ENCODE measurements around the gene RAPGEF5.
A peak's percentile ranks its signal among the peaks of the same experiment; 100 is the strongest.
"Not testable (repeated sequence)": the region's sequence is repeated elsewhere in the genome, so short reads cannot be mapped to it uniquely, and the experiment has no call there.

The RAPGEF5 gene

DNA sequence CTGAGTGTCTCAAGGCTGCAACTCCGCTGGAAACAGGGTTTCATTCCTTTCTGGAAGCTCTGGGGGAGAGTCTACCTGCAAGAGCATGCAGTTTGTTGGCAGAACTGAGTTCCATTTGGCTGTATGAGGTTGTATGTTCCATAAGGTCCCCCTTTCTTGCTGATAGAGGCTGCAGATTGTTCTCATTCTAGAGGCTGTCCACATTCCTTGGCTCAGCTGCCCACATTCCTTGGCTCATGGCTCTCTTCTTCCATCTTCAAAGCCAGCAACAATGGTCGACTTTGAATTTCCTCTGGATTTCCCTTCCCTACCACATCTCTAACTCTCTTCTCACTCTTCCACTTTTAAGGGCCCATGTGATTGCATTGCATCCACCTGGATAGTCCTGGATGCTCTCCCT lies 264.0 kb downstream of the RAPGEF5 start:
- TF ChIP-seq CTCF (IDR thresholded peaks at IDR 0.05) (no peak), ZFX (IDR thresholded peaks at IDR 0.05; ENCODE audit: borderline replicate concordance) (no peak)
- H3K27ac ChIP-seq, result no peak overlapping the region

DNA sequence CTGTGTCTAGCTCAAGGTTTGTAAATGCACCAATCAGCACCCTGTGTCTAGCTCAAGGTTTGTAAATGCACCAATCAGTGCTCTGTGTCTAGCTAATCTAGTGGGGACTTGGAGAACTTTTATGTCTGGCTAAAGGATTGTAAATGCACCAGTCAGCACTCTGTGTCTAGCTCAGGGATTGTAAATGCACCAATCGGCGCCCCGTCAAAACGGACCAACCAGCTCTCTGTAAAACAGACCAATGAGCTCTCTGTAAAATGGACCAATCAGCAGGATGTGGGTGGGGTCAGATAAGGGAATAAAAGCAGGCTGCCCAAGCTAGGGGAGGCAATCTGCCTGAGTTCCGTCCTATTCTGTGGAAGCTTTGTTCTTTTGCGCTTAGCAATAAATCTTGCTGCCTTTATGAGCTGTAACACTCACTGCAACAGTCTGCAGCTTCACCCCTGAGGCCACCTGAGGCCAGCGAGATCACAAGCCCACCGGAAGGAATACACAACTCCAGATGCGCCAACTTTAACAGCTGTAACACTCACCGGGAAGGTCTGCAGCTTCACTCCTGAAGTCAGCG lies 265.9 kb downstream of the RAPGEF5 start:
- H3K27ac ChIP-seq, result not testable (repeated sequence)

- no peak for TF ChIP-seq ZFX (IDR thresholded peaks at IDR 0.05; ENCODE audit: borderline replicate concordance)
- no peak for TF ChIP-seq CTCF (IDR thresholded peaks at IDR 0.05)
- no peak overlapping the region for H3K27ac ChIP-seq
These were observed 266.4 kb downstream of the RAPGEF5 start for GRCh38 chr7:22090512-22090911.

DNA sequence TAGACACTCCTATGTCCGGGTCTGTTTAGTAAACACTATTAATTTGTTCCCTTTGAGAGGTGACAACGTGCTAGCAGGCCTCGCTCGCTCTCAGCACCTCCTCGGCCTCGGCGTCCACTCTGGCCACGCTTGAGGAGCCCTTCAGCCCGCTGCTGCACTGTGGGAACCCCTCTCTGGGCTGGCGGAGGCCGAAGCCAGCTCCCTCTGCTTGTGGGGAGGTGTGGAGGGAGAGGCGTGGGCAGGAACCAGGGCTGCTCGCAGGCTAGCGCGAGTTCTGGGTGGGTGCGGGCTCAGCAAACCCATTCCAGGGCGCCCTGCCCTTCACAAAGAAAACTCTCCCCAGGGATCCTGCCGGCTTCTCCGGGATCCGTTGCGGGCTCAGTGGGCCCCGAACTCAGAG lies 266.8 kb downstream of the RAPGEF5 start:
- TF ChIP-seq ZFX (IDR thresholded peaks at IDR 0.05; ENCODE audit: borderline replicate concordance) (no peak), CTCF (IDR thresholded peaks at IDR 0.05) (no peak)
- no peak overlapping the region for H3K27ac ChIP-seq

- TF ChIP-seq CTCF (IDR thresholded peaks at IDR 0.05) (no peak), ZFX (IDR thresholded peaks at IDR 0.05; ENCODE audit: borderline replicate concordance) (no peak)
- H3K27ac ChIP-seq, result no peak overlapping the region
These were observed 268.1 kb downstream of the RAPGEF5 start for GRCh38 chr7:22088827-22089226.

DNA sequence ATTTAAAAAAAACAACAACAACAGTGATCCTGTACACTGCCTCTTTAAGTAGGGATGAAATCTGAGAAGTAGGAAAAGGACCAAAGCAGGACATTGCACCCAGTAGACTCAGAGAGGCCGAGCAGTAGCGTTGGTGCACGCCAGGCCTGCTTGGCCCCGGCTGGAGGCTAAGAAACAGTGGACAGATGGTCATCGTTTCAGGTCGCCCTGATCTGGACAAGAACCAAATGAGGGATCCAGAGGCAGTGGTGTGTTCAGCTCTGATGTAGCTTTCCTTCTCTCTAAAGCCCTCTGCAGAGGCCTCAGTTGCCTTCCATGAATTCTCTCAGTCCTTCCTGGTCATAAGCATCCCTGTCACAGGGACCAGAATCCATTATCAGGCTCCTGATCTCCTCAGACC lies 269.1 kb downstream of the RAPGEF5 start:
- TF ChIP-seq ZFX (IDR thresholded peaks at IDR 0.05; ENCODE audit: borderline replicate concordance), result no peak
- H3K27ac ChIP-seq, result no peak overlapping the region

DNA sequence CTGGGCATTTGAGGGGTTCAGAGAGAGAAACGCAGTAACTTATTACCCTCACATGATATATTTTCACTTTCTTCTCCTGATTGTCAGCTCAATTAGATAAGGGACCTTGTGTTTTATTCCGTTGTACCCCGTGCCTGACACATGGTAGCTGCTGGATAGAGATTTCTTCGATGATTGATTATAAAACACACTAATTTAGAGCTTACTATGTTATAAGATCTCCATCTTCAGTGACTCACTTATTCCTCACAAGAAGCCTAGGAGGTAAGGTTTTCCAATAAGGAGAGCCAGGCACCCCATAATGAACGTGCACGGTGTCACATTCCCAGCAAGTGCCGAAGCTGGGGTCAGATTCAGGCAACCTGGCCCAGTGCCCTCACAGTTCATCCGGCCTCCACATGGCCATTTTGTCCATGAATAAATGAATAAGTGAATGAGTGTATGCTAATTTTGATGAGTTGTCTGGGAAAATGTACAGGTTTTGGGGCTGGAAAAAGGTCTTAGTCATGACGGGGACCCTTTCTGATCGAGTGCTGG lies 273.2 kb downstream of the RAPGEF5 start:
- peak overlapping the region; percentile 72 for H3K27ac ChIP-seq
- TF ChIP-seq ZFX (IDR thresholded peaks at IDR 0.05; ENCODE audit: borderline replicate concordance) (no peak), CTCF (IDR thresholded peaks at IDR 0.05) (no peak)

DNA sequence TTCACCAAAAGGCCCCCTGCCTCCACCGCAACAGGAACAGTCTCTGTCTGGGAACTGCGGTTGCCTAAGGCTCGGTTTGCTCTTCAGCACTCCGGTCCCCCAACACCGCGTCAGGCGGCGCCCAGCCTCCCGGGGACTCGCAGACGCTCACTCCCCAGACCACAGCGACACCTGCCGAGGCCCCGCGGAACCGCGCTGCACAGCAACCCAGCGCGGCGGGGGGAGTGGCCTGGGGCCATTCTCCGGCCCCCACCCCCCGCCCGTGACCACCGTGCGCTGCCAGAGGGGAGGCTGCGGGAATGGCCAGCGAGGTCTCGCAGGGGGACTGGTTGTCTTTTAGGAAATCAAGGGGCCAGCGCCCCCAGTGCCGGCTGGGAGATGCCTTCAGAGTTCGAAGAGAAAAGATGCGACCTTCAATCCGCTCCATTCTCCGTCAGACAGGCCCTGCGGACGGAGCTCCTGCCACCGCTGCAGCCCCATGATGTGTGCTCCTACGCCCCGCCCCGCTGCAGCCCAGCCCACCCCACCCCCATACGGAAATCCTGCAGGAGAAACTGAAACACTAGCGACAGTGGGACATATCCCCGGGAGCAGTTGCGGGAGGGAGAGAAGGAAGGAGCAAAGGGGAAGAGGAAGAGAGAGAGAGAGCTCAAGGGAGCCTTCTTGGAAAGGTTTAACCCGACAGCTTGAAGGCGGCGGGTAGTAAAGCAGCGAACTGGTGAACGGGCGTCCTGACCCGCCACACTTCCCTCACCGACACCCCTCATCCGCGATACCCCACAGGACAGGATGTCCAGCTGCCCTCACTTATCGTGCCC lies 273.9 kb downstream of the RAPGEF5 start:
- TF ChIP-seq ZFX (IDR thresholded peaks at IDR 0.05; ENCODE audit: borderline replicate concordance) (no peak), CTCF (IDR thresholded peaks at IDR 0.05) (peak; percentile 99)
- peak overlapping the region; percentile 72 for H3K27ac ChIP-seq

Data from 22Rv1 (cell line).